Lower leg skin (tissue), 3 donors: ENCODE measurements around the gene JPH2.

Experiments
- POLR2A ChIP-seq, 2 donors: fragments of 450-650 bp; IDR thresholded peaks; one replicate each; pipeline ENCODE4 v1.6.1; 2016 to 2017; ENCODE audit warnings: antibody characterized with exemption in 2 of 2, mild to moderate bottlenecking in 1 of 2, moderate library complexity in 1 of 2
- TF ChIP-seq, protein P1 (sequence below), 3 donors: fragments of 450-650 bp; IDR thresholded peaks; one replicate each; pipeline ENCODE4 v1.5.1; 2016; ENCODE audit warnings: antibody characterized with exemption in 3 of 3, mild to moderate bottlenecking in 3 of 3, moderate library complexity in 2 of 3

GRCh38 chr20:44136579-44137265, 50.3 kb downstream of the JPH2 start:
- TF ChIP-seq, protein P1, sequence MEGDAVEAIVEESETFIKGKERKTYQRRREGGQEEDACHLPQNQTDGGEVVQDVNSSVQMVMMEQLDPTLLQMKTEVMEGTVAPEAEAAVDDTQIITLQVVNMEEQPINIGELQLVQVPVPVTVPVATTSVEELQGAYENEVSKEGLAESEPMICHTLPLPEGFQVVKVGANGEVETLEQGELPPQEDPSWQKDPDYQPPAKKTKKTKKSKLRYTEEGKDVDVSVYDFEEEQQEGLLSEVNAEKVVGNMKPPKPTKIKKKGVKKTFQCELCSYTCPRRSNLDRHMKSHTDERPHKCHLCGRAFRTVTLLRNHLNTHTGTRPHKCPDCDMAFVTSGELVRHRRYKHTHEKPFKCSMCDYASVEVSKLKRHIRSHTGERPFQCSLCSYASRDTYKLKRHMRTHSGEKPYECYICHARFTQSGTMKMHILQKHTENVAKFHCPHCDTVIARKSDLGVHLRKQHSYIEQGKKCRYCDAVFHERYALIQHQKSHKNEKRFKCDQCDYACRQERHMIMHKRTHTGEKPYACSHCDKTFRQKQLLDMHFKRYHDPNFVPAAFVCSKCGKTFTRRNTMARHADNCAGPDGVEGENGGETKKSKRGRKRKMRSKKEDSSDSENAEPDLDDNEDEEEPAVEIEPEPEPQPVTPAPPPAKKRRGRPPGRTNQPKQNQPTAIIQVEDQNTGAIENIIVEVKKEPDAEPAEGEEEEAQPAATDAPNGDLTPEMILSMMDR (IDR thresholded peaks at IDR 0.05), result no peak
- TF ChIP-seq POLR2A (IDR thresholded peaks at IDR 0.05), result no peak
